ENCODE data around the gene RIOK2. TPM values are rescaled to one million over a fixed set of nuclear protein-coding genes. Genes with fewer than 3 reads are reported as not detected.
A peak's percentile ranks its signal among the peaks of the same experiment; 100 is the strongest.
"Not testable (repeated sequence)": the region's sequence is repeated elsewhere in the genome, so short reads cannot be mapped to it uniquely, and the experiment has no call there.

Gene RIOK2
- total RNA-seq, 2 donors from 2014 or later: 23.9 to 24.9 TPM

DNA sequence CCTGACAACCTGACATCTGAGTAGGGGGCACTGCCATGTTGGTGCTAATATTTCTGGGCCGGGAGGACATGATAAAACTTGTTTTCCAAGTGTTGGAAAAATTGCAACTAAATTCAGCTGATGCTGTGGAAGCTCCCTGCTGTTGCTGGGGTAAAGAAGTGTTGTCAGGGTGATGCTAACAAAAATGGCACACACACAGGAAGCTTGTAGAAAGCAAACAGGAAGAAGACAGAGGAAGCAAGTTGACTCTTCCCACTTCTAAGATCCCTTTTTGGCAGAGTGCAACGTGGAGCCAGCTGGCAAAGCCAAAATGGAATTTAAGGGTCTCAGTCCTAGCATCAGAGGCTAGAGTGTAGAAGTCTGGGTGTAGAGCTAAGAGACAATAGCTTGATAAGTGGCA is 11.3 kb upstream of the RIOK2 start:
- H3K9me3 ChIP-seq: no peaks in the 10 kb centered on the region
- H3K27me3 ChIP-seq: no peaks in the 10 kb centered on the region
- DNase-seq: no peak
- no peak overlapping the region for H3K27ac ChIP-seq
- H3K4me3 ChIP-seq: no peak overlapping the region
- H3K4me1 ChIP-seq: no peaks in the 10 kb centered on the region
- no peaks in the 10 kb centered on the region for H3K36me3 ChIP-seq
- intact Hi-C loops (cut with DNase I): no loop called here
- TF ChIP-seq, protein P1, sequence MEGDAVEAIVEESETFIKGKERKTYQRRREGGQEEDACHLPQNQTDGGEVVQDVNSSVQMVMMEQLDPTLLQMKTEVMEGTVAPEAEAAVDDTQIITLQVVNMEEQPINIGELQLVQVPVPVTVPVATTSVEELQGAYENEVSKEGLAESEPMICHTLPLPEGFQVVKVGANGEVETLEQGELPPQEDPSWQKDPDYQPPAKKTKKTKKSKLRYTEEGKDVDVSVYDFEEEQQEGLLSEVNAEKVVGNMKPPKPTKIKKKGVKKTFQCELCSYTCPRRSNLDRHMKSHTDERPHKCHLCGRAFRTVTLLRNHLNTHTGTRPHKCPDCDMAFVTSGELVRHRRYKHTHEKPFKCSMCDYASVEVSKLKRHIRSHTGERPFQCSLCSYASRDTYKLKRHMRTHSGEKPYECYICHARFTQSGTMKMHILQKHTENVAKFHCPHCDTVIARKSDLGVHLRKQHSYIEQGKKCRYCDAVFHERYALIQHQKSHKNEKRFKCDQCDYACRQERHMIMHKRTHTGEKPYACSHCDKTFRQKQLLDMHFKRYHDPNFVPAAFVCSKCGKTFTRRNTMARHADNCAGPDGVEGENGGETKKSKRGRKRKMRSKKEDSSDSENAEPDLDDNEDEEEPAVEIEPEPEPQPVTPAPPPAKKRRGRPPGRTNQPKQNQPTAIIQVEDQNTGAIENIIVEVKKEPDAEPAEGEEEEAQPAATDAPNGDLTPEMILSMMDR (IDR thresholded peaks at IDR 0.05): no peak
- H3K9ac ChIP-seq (ENCODE audit: low read depth in 2 of 2, low read length in 2 of 2): no peak overlapping the region

DNA sequence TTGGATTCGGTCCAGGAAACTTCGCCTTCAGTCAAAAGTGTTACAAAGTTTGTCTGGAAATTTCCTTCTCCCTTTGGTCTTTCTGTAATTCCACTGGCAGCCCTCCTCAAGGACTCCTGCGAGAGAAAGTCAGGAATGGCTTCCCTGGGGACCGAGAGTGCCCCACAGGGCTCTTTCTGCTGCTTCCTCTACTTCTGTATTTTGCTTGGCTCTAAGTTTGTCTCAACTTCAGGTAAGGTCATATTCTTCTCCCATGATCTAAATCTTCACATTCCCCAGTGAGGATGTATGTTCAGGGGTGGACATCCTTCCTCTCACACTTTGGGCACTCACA is 10.3 kb upstream of the RIOK2 start:
- Histone ChIP-seq H3K4me3 (no peak overlapping the region), H3K27me3 (no peaks in the 10 kb centered on the region), H3K9ac (ENCODE audit: low read depth in 2 of 2, low read length in 2 of 2) (no peak overlapping the region), H3K27ac (no peak overlapping the region), H3K36me3 (no peaks in the 10 kb centered on the region), H3K9me3 (no peaks in the 10 kb centered on the region), H3K4me1 (no peaks in the 10 kb centered on the region)
- intact Hi-C loops (cut with DNase I): no loop called here
- TF ChIP-seq, protein P1 (IDR thresholded peaks at IDR 0.05): no peak
- DNase-seq: no peak

DNA sequence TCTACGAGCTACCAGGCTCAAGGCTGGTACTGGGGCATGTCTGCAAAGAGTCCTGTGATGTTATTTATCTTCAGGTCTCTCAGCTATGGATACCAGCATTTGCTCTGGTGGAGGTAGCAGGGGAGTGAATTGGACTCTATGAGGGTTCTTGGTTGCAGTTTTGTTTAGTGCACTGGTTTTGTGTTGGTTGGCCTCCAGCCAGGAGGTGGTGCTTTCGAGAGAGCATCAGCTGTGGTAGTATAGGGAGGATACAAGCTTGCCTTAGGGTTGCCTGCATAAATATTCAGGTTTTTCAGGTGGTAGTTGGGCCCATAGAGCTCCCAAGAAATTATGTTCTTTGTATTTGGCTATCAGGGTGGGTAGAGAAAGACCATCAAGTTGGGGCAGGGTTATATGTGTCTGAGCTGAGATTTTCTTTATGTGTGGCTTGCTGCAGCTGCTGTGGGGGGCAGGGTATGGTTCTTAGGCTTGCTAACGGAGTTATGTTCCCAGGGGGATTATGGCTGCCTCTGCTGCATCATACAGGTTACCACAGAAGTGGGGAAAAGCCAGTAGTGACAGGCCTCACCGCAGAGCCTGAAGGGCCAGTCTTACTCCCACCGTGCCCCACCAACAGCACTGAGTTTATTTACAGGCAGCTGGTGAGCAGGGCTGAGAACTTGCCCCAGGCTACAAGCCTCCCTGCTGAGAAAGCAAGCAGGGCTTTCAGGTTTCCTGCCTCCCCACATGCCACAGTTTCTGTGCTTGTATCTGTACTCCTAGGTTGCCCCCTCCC is 9.7 kb upstream of the RIOK2 start:
- Histone ChIP-seq H3K9ac (ENCODE audit: low read depth in 2 of 2, low read length in 2 of 2) (no peak overlapping the region), H3K27me3 (no peaks in the 10 kb centered on the region), H3K9me3 (no peaks in the 10 kb centered on the region), H3K4me3 (no peak overlapping the region), H3K36me3 (no peaks in the 10 kb centered on the region), H3K27ac (no peak overlapping the region), H3K4me1 (no peaks in the 10 kb centered on the region)
- intact Hi-C loops (cut with DNase I): no loop called here
- no peak for DNase-seq
- TF ChIP-seq, protein P1 (IDR thresholded peaks at IDR 0.05): no peak

DNA sequence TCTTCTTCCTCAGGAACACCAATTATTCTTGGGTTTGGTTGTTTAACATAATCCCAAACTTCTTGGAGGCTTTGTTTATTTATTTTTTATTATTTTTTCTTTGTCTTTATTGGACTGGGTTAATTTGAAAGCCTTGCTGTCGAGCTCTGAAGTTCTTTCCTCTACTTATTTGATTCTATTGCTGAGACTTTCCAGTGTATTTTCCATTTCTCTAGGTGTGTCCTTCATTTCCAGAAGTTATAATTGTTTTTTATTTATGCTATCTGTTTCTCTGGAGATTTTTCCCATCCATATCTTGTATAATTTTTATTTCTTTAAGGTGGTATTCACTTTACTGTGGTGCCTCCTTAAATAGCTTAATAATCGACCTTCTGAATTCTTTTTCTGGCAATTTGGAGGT is 8.8 kb upstream of the RIOK2 start:
- TF ChIP-seq, protein P1 (IDR thresholded peaks at IDR 0.05): no peak
- intact Hi-C loops (cut with DNase I): no loop called here
- H3K36me3 ChIP-seq: no peaks in the 10 kb centered on the region
- DNase-seq: no peak
- H3K27ac ChIP-seq: no peak overlapping the region
- no peak overlapping the region for H3K4me3 ChIP-seq
- H3K9ac ChIP-seq (ENCODE audit: low read depth in 2 of 2, low read length in 2 of 2): no peak overlapping the region
- H3K27me3 ChIP-seq: no peaks in the 10 kb centered on the region
- no peaks in the 10 kb centered on the region for H3K4me1 ChIP-seq
- H3K9me3 ChIP-seq: no peaks in the 10 kb centered on the region

DNA sequence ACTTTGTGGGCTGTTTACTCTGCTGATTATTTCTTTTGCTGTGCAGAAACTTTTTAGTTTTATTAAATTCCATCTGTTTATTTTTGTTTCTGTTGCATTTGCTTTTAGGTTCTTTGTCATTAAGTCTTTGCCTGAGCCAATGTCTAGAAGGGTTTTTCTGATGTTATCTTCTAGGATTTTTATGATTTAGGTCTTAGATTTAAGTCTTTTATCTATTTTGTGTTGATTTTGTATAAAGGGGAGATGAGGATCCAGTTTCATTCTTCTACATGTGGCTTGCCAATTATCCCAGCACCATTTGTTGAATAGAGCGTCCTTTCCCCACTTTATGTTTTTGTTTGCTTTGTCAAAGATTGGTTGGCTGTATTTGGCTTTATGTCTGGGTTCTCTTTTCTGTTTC is 6.5 kb upstream of the RIOK2 start:
- intact Hi-C loops (cut with DNase I); H3K9me3 ChIP-seq; H3K27ac ChIP-seq; H3K4me1 ChIP-seq; H3K4me3 ChIP-seq; DNase-seq; H3K36me3 ChIP-seq; H3K9ac ChIP-seq (ENCODE audit: low read depth in 2 of 2, low read length in 2 of 2); H3K27me3 ChIP-seq: not testable (repeated sequence)

DNA sequence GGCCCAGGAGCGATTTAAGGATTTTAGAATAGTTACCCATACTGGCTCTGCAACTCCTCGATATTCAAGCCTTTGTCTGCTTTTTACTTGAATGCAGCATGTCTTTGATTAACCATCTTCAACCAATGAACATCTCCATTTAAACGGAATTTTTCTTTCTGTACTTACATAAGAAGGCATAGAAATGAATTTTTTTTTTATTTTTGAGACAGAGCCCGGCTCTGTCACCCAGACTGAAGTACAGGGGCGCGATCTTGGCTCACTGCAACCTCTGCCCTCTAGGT is 825 bp upstream of the RIOK2 start:
- Histone ChIP-seq H3K36me3 (no peaks in the 10 kb centered on the region), H3K27ac (peak overlapping the region; percentile 83), H3K9ac (ENCODE audit: low read depth in 2 of 2, low read length in 2 of 2) (peak overlapping the region in 1 of 2 donors; percentile 96), H3K27me3 (no peaks in the 10 kb centered on the region), H3K4me1 (peaks cover 11% of the 10 kb centered on the region), H3K4me3 (peak overlapping the region; percentile 61), H3K9me3 (no peaks in the 10 kb centered on the region)
- TF ChIP-seq, protein P1 (IDR thresholded peaks at IDR 0.05): no peak
- no peak for DNase-seq
- intact Hi-C loops (cut with DNase I): no loop called here

All from colonic mucosa (tissue), 4 donors.